ENCODE results near the gene FUT6.
A peak's percentile ranks its signal among the peaks of the same experiment; 100 is the strongest.

Gene FUT6

DNA sequence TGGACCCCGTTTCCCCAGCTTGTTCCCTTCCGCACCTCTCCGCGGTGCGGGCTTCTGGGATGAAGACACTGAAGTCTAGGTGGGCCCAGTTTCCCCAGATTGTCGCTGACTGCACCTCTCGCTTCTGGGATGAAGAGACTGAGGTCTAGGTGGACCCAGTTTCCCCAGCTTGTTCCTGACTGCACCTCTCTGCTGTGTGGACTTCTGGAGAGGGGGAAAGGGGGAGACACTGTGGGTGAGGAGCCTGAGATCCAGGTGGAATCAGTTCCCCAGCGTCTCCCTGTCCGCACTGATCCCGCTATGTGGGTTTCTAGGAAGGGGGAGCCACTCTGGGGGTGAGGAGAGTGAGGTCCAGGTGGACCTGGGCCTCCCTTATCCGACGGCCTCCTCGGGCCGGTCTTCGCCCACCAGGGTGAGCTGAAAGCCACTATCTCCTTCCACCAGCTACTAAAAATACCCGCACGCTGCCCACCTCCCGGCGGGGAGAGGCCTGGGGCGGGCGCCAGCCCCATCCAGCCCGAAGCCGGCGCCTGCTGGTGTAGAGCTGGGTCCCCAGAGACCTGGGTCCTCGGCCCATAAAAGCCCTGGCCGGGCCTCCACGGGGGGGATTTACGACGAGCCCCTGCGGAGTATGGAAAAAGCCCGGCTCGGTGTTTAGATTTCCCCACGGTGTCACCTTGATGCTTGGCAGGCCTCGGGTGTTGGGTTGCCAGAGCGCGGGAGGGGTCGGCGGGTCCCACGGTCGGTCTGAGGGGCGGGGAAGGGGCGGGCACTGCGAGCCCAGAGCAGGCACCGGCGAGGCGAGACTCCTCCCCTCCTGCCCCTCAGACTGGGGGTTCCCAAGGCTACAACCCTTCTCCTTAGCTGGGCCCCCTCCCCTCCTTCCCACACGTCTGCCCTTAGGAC lies 10.6 kb downstream of the FUT6 start:
- peaks cover 55% of the 10 kb centered on the region for H3K27me3 ChIP-seq (replicated peaks; ENCODE audit: insufficient read depth, low read length)
- no peaks in the 10 kb centered on the region for H3K36me3 ChIP-seq (replicated peaks; ENCODE audit: insufficient read depth, low read length)
- no peaks in the 10 kb centered on the region for H4K20me1 ChIP-seq (ENCODE audit: insufficient read depth, low read length)
- H3K4me1 ChIP-seq (ENCODE audit: low read length), result peaks cover 15% of the 10 kb centered on the region
- no peaks in the 10 kb centered on the region for H3K9me3 ChIP-seq (replicated peaks; ENCODE audit: insufficient read depth, low read length)
- H3K9me2 ChIP-seq (replicated peaks; ENCODE audit: insufficient read depth, low read length), result no peaks in the 10 kb centered on the region
- DNase-seq, result no peak
- peak overlapping the region; percentile 82 for H3K4me2 ChIP-seq (ENCODE audit: low read depth, low read length)
- no peaks in the 10 kb centered on the region for H3K79me2 ChIP-seq (ENCODE audit: low read length)
- peak overlapping the region; percentile 66 for H3K4me3 ChIP-seq (ENCODE audit: low read length)
- H3K9ac ChIP-seq (ENCODE audit: low read length), result peak overlapping the region; percentile 80
- peaks cover 14% of the 10 kb centered on the region for H3F3A ChIP-seq (ENCODE audit: insufficient read depth, low read length)
- H2AFZ ChIP-seq (ENCODE audit: low read length), result peak overlapping the region; percentile 37
- peak overlapping the region; percentile 74; the same call in 1 of the 2 replicates for H3K27ac ChIP-seq (ENCODE audit: low read length)
- TF ChIP-seq CTCF (IDR thresholded peaks at IDR 0.05; ENCODE audit: low read length) (no peak), EZH2 (optimal IDR thresholded peaks at IDR 0.05; ENCODE audit: low read depth, low read length) (no peak), EZH2phosphoT487 (IDR thresholded peaks at IDR 0.05; ENCODE audit: low read length) (no peak)

- Histone ChIP-seq H3K9me3 (replicated peaks; ENCODE audit: insufficient read depth, low read length) (no peaks in the 10 kb centered on the region), H3K79me2 (ENCODE audit: low read length) (no peaks in the 10 kb centered on the region), H3F3A (ENCODE audit: insufficient read depth, low read length) (peaks cover 14% of the 10 kb centered on the region), H3K9ac (ENCODE audit: low read length) (peak overlapping the region; percentile 80), H3K4me1 (ENCODE audit: low read length) (peaks cover 15% of the 10 kb centered on the region), H3K4me2 (ENCODE audit: low read depth, low read length) (peak overlapping the region; percentile 82), H3K27ac (ENCODE audit: low read length) (peak overlapping the region; percentile 74; the same call in 1 of the 2 replicates), H2AFZ (ENCODE audit: low read length) (peak overlapping the region; percentile 37), H3K36me3 (replicated peaks; ENCODE audit: insufficient read depth, low read length) (no peaks in the 10 kb centered on the region), H4K20me1 (ENCODE audit: insufficient read depth, low read length) (no peaks in the 10 kb centered on the region), H3K9me2 (replicated peaks; ENCODE audit: insufficient read depth, low read length) (no peaks in the 10 kb centered on the region), H3K27me3 (replicated peaks; ENCODE audit: insufficient read depth, low read length) (peaks cover 52% of the 10 kb centered on the region), H3K4me3 (ENCODE audit: low read length) (peak overlapping the region; percentile 66)
- no peak for TF ChIP-seq EZH2phosphoT487 (IDR thresholded peaks at IDR 0.05; ENCODE audit: low read length)
- no peak for TF ChIP-seq EZH2 (optimal IDR thresholded peaks at IDR 0.05; ENCODE audit: low read depth, low read length)
- no peak for TF ChIP-seq CTCF (IDR thresholded peaks at IDR 0.05; ENCODE audit: low read length)
- peak; percentile 92 for DNase-seq
Measured at GRCh38 chr19:5827891-5828660, 11.4 kb downstream of the FUT6 start.

DNA sequence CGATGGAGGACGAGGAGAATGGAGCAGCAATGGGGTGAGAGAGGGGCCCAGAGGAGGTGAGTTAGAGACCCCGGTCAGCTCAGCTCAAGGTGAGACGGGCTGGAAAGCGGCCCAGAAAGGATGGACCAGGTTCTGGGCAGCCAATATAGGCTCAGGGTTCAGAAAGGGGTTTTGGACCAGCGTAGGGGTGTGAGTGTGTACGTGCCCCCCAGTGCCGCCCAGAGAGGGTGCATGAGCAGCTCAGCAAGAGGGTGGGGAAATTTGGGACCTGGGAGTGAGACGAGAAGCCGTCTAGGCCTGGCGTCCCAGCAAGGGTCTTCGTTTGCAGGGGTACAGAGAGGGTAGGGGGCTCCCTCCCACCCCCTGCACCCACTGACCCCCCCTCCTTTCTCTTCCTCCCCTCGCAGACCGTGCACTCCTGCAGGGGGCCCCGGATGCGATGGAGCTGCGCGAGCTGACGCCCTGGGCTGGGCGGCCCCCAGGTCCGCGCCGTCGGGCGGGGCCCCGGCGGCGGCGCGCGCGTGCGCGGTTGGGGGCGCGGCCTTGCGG lies 12.1 kb downstream of the FUT6 start:
- peaks cover 14% of the 10 kb centered on the region for H3F3A ChIP-seq (ENCODE audit: insufficient read depth, low read length)
- no peaks in the 10 kb centered on the region for H3K79me2 ChIP-seq (ENCODE audit: low read length)
- peak overlapping the region; percentile 29 for H3K9ac ChIP-seq (ENCODE audit: low read length)
- peak overlapping the region; percentile 75 for H3K27ac ChIP-seq (ENCODE audit: low read length)
- H3K9me3 ChIP-seq (replicated peaks; ENCODE audit: insufficient read depth, low read length), result no peaks in the 10 kb centered on the region
- no peaks in the 10 kb centered on the region for H4K20me1 ChIP-seq (ENCODE audit: insufficient read depth, low read length)
- H3K9me2 ChIP-seq (replicated peaks; ENCODE audit: insufficient read depth, low read length), result no peaks in the 10 kb centered on the region
- peak overlapping the region; percentile 60; the same call in 1 of the 2 replicates for H2AFZ ChIP-seq (ENCODE audit: low read length)
- H3K36me3 ChIP-seq (replicated peaks; ENCODE audit: insufficient read depth, low read length), result no peaks in the 10 kb centered on the region
- peaks cover 15% of the 10 kb centered on the region for H3K4me1 ChIP-seq (ENCODE audit: low read length)
- H3K4me3 ChIP-seq (ENCODE audit: low read length), result peak overlapping the region; percentile 59
- H3K27me3 ChIP-seq (replicated peaks; ENCODE audit: insufficient read depth, low read length), result peaks cover 51% of the 10 kb centered on the region
- peak overlapping the region; percentile 84 for H3K4me2 ChIP-seq (ENCODE audit: low read depth, low read length)
- DNase-seq, result no peak
- TF ChIP-seq EZH2 (optimal IDR thresholded peaks at IDR 0.05; ENCODE audit: low read depth, low read length) (no peak), CTCF (IDR thresholded peaks at IDR 0.05; ENCODE audit: low read length) (no peak), EZH2phosphoT487 (IDR thresholded peaks at IDR 0.05; ENCODE audit: low read length) (no peak)

Data from MM.1S (cell line).